Type B pancreatic cell (in vitro differentiated cells): ENCODE results near the gene CTBP2. TPM values are rescaled to one million over a fixed set of nuclear protein-coding genes. Genes with fewer than 3 reads are reported as not detected.

Source experiments
- DNase-seq: peaks from one replicate; pipeline ENCODE4 v3.0.0; 2021; ENCODE audit warnings: mixed read lengths; ENCODE audit not compliant: unreplicated experiment; ENCODE audit errors: extremely low spot score
- H3K27ac Mint-ChIP-seq: 2 replicates; pipeline ENCODE4 v1.8.0; 2021; ENCODE audit warnings: mild to moderate bottlenecking, mixed read lengths
- H3K27me3 Mint-ChIP-seq: 2 replicates; pipeline ENCODE4 v1.8.0; 2021; ENCODE audit warnings: mixed read lengths
- H3K36me3 Mint-ChIP-seq: 2 replicates; pipeline ENCODE4 v1.8.0; 2021; ENCODE audit warnings: mixed read lengths
- H3K4me1 Mint-ChIP-seq: one replicate; pipeline ENCODE4 v1.8.0; 2021; ENCODE audit warnings: mixed read lengths; ENCODE audit not compliant: unreplicated experiment
- H3K4me3 Mint-ChIP-seq: 2 replicates; pipeline ENCODE4 v1.8.0; 2021; ENCODE audit warnings: mild to moderate bottlenecking, mixed read lengths
- H3K9me3 Mint-ChIP-seq: 2 replicates; pipeline ENCODE4 v1.8.0; 2021; ENCODE audit warnings: mixed read lengths
- total RNA-seq: library from RNA; stranded (reverse); gene quantifications from 2 replicates; pipeline ENCODE4 v1.2.1, GENCODE V29; 2021; ENCODE audit warnings: low replicate concordance
- TF ChIP-seq, protein P1 (sequence below): fragments of 200-600 bp; sonication (generic); conservative IDR thresholded peaks from 2 replicates; pipeline ENCODE4 v1.5.0; 2021; ENCODE audit warnings: antibody characterized with exemption, mild to moderate bottlenecking

Gene CTBP2
- total RNA-seq, 1 donor from 2014 or later, result 113 TPM

DNA sequence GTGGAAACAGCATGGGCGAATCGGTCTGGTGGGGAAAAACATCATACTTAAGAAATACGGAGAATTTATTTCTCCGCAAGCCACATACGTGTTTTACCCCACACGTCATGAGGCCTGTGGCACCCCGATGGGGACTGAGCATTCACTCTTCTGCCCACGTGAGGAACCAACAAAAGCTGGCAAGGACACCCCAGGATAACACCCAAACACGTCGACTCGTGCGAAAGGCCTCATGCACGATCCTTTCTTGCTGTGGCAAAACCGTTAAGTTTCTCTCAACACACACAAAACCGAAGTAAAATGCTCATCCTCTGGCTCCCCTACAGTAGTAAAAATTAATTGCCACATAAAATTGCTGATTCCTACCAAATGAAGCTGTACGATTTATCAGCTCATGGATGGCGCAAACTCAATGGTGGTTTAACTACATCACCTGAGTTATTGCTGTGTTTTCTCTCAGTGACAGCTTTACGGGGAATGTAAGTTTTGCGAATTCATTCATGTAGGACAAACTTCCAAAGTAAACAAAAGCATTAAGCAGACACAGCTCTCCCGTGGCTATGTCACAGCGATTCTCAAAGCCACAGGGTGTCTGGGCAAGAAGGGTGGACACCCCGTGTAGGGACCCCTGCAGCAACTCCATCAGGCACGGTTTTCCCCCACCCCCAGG lies 97.0 kb downstream of the CTBP2 start:
- peaks cover 31% of the 10 kb centered on the region for H3K36me3 Mint-ChIP-seq
- no peak for DNase-seq
- H3K4me1 Mint-ChIP-seq, result peaks cover 88% of the 10 kb centered on the region
- H3K9me3 Mint-ChIP-seq, result no peaks in the 10 kb centered on the region
- H3K27ac Mint-ChIP-seq, result peak overlapping the region; percentile 99
- TF ChIP-seq, protein P1, sequence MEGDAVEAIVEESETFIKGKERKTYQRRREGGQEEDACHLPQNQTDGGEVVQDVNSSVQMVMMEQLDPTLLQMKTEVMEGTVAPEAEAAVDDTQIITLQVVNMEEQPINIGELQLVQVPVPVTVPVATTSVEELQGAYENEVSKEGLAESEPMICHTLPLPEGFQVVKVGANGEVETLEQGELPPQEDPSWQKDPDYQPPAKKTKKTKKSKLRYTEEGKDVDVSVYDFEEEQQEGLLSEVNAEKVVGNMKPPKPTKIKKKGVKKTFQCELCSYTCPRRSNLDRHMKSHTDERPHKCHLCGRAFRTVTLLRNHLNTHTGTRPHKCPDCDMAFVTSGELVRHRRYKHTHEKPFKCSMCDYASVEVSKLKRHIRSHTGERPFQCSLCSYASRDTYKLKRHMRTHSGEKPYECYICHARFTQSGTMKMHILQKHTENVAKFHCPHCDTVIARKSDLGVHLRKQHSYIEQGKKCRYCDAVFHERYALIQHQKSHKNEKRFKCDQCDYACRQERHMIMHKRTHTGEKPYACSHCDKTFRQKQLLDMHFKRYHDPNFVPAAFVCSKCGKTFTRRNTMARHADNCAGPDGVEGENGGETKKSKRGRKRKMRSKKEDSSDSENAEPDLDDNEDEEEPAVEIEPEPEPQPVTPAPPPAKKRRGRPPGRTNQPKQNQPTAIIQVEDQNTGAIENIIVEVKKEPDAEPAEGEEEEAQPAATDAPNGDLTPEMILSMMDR, result no peak
- H3K4me3 Mint-ChIP-seq, result peak overlapping the region; percentile 54
- H3K27me3 Mint-ChIP-seq, result no peaks in the 10 kb centered on the region

DNA sequence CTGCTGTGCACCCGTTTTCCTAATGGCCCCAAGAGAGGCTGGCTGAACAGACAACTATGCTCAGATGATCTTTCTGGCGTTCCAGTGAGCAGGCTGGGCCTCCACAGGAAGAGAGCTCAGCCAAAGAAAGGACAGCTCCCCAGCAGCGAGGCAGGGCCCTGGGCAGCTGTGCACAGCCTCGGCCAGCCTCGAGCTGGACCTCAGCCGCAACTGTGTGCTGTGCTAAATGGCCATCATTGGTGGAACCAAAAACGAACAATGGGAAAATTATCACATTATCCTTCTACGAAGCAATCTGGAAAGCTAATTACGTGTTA lies 97.5 kb downstream of the CTBP2 start:
- H3K9me3 Mint-ChIP-seq, result no peaks in the 10 kb centered on the region
- H3K36me3 Mint-ChIP-seq, result peaks cover 35% of the 10 kb centered on the region
- no peak for DNase-seq
- H3K27ac Mint-ChIP-seq, result peak overlapping the region; percentile 70
- TF ChIP-seq, protein P1, result no peak
- H3K4me3 Mint-ChIP-seq, result peak overlapping the region; percentile 55
- peaks cover 88% of the 10 kb centered on the region for H3K4me1 Mint-ChIP-seq
- no peaks in the 10 kb centered on the region for H3K27me3 Mint-ChIP-seq

DNA sequence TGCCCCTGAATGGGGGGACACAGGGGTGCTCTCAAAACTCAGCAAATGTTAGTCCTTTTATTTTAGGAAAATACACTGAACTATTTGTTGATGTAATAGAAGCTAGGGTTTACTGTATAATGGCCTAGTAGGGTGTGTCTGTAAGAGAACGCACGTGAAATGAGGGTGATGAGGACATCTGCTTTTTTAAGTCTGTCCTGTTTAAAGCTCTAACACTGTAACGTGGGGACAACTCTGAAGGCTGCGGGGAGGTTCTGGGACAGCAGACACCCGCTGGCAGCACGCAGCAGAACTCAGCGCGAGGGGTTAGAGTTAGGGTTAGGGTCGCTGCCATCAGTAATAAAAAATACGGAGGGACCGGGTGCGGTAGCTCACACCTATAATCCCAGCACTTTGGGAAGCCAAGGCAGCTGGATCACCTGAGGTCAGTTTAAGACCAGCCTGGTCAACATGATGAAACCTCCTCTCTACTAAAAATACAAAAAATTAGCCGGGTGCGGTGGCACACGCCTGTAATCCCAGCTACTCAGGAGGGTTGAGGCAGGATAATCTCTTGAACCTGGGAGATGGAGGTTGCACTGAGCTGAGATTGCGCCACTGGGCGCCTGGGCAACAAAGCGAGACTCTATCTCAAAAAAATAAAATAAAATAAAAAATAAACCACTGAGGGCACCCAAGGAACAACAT lies 98.0 kb downstream of the CTBP2 start:
- H3K9me3 Mint-ChIP-seq, result no peaks in the 10 kb centered on the region
- H3K27me3 Mint-ChIP-seq, result no peaks in the 10 kb centered on the region
- H3K27ac Mint-ChIP-seq, result peak overlapping the region; percentile 90
- H3K4me3 Mint-ChIP-seq, result peak overlapping the region; percentile 62
- no peak for DNase-seq
- TF ChIP-seq, protein P1, result no peak
- peaks cover 35% of the 10 kb centered on the region for H3K36me3 Mint-ChIP-seq
- H3K4me1 Mint-ChIP-seq, result peaks cover 88% of the 10 kb centered on the region

DNA sequence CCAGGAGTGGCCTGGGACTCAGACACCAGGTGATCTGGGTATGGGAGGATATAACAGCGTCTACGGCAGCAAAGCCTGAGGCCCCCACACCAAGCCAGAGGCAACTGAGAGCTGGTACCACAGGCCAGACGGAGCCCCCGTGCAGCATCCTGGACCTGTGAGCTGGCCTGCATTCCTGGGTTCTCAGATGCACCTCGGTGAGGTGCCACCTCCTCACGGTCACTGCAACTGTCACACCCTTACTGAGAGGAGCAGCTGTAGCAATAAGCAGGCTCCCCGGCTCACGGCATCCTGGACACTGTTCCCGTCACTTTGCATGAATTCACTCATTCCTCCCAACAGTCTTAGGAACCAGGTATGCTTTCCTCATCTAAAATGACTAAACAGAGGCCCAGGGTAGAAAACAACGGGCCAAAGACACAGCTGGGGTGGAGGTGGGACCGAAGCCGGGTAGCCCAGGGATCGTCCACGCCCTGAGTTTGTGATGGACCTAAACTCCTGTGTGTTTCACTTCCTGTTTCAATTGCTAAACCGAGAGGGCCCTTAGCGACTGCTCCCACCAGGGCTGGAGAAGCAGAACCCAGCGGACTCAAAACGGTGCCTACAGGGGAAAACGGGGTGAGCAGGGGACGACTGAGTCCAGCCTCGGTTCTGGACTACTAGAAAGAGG lies 98.7 kb downstream of the CTBP2 start:
- Mint-ChIP-seq H3K27me3 (no peaks in the 10 kb centered on the region), H3K4me3 (no peak overlapping the region), H3K36me3 (peaks cover 32% of the 10 kb centered on the region), H3K27ac (peak overlapping the region; percentile 90), H3K9me3 (no peaks in the 10 kb centered on the region), H3K4me1 (peaks cover 88% of the 10 kb centered on the region)
- no peak for DNase-seq
- TF ChIP-seq, protein P1, result no peak

DNA sequence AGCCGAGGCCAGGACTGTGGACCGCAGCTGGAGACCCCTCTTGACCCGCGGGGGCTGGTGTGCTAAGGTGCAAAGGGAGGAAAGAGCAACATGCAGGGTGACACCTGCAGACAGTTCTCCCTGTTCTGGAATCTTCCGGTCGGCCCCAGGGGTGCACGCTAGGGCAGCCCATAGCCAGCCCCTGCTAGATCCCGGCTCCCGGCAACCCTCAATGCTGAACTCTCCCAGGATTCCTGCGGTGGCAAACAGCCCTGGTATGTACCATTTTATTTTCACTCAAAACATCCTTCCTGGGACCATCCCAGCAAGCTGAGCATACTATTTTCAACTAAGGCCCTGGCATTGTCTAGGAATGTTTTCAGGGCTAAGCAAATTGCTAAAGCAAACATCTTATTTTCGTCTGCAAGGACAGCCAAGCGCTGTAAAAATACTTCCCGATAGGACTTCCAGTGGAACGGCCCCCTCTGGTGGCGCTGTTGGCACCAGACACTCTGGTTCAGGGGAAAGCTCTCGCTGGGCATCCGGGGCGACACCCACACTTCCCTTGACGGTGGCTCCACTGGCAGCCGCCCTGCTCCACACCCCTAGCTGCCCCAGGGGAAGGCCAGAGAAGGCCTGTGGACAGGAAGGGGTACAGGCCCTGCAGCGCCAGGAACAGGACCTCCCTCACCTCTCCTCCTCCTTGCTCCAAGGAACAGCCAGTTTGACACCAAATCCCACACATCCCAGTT lies 99.4 kb downstream of the CTBP2 start:
- DNase-seq, result peak; percentile 81
- Mint-ChIP-seq H3K4me1 (peaks cover 86% of the 10 kb centered on the region), H3K9me3 (no peaks in the 10 kb centered on the region), H3K27me3 (no peaks in the 10 kb centered on the region), H3K36me3 (peaks cover 29% of the 10 kb centered on the region), H3K27ac (peak overlapping the region; percentile 90), H3K4me3 (peak overlapping the region; percentile 66)
- TF ChIP-seq, protein P1, result peak; percentile 88
